HFF-Myc (cell line): Measurements from ENCODE around the gene CYSTM1.

Source experiments
- DNase-seq: peaks from one replicate; pipeline ENCODE4 v3.0.0-alpha.2; 2011; ENCODE audit warnings: low read depth; ENCODE audit errors: extremely low read depth
- H3K4me3 ChIP-seq: replicated peaks from 2 replicates; pipeline ENCODE4 v1.5.1; 2011; ENCODE audit warnings: low read depth, mild to moderate bottlenecking, control low read depth, low read length
- CTCF ChIP-seq: IDR thresholded peaks from 2 replicates; pipeline ENCODE4 v1.5.1; 2012; ENCODE audit warnings: mild to moderate bottlenecking, low read depth, low read length, control low read depth; ENCODE audit errors: missing control alignments

The CYSTM1 gene

DNA sequence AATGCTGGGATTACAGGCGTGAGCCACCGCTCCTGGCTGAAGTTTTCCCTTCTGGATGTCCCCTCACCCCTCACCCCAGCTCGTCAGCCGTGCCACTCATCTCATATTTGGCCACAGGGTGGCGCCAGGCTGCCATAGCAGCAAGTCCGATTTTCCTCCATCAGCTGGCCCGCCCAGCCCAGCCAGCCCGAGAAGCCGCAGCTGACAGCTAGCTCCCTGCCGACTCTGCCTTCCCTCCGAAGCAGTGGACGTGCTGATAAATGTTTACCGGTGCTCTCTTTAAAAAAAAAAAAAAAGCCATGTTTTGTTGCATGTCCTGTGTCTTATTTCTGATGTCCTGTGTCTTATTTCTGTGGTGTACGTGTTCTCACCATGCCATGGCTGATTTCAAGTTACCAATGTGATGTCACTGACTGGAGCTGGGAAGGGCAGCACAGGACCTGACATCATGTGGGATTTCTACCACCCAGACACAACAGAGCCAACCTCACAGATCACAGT is 69.6 kb downstream of the CYSTM1 start:
- no peak overlapping the region for H3K4me3 ChIP-seq
- DNase-seq: peak; percentile 45
- TF ChIP-seq CTCF: peak; percentile 71

DNA sequence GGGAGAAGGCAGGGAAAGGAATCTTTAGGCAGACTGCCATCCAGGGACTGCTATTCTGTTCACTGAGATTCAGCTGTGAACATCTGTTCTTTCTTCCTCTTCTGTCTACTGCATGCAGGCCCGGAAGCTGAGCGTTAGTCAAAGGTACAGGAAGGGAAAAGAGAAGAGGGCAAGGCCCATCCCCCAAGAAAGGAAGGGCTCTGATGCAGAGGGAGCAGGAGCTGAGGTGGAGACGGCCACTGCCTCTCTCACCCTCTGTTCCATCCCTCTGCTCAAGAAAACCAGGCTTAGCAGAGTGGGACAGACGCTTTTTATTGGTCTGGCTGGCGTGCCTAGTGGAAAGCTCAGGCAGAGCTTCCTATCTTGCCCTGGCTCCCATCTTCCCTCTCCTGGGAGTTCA is 70.4 kb downstream of the CYSTM1 start:
- no peak for DNase-seq
- no peak for TF ChIP-seq CTCF

DNA sequence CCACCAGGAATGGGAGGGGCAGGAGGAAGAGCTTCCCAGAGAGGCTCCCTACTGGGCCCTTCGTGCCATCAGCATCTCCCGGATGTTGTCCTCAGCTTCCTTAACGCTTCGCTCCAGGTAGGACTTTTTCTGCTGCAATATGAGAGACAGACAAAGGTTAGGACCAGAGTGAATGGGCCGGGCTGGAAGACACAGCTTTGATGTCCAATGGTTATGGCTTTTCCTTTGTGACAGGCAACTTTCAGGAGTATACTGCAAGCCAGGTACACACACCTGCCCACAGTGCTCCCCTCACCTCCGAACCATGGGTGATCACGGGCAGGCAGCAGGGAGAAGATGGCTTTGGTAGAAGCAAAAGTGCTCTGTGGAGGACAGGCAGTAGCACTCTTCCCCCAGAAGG is 70.9 kb downstream of the CYSTM1 start:
- no peak for DNase-seq
- no peak overlapping the region for H3K4me3 ChIP-seq
- no peak for TF ChIP-seq CTCF

More for the DNA sequence above, 70.4 kb downstream of the CYSTM1 start:
- H3K4me3 ChIP-seq: no peak overlapping the region

- peak; percentile 20 for DNase-seq
- no peak overlapping the region for H3K4me3 ChIP-seq
- TF ChIP-seq CTCF: no peak
Measured at GRCh38 chr5:140246378-140247122, 71.6 kb downstream of the CYSTM1 start.

- DNase-seq: no peak
- no peak for TF ChIP-seq CTCF
- H3K4me3 ChIP-seq: no peak overlapping the region
Measured at GRCh38 chr5:140248414-140248813, 73.4 kb downstream of the CYSTM1 start.

GRCh38 chr5:140249536-140249935 is 74.5 kb downstream of the CYSTM1 start:
- TF ChIP-seq CTCF: no peak
- no peak for DNase-seq
- H3K4me3 ChIP-seq: no peak overlapping the region
